ENCODE results near the gene PLGRKT.
"Not testable (repeated sequence)": the region's sequence is repeated elsewhere in the genome, so short reads cannot be mapped to it uniquely, and the experiment has no call there.

DNA sequence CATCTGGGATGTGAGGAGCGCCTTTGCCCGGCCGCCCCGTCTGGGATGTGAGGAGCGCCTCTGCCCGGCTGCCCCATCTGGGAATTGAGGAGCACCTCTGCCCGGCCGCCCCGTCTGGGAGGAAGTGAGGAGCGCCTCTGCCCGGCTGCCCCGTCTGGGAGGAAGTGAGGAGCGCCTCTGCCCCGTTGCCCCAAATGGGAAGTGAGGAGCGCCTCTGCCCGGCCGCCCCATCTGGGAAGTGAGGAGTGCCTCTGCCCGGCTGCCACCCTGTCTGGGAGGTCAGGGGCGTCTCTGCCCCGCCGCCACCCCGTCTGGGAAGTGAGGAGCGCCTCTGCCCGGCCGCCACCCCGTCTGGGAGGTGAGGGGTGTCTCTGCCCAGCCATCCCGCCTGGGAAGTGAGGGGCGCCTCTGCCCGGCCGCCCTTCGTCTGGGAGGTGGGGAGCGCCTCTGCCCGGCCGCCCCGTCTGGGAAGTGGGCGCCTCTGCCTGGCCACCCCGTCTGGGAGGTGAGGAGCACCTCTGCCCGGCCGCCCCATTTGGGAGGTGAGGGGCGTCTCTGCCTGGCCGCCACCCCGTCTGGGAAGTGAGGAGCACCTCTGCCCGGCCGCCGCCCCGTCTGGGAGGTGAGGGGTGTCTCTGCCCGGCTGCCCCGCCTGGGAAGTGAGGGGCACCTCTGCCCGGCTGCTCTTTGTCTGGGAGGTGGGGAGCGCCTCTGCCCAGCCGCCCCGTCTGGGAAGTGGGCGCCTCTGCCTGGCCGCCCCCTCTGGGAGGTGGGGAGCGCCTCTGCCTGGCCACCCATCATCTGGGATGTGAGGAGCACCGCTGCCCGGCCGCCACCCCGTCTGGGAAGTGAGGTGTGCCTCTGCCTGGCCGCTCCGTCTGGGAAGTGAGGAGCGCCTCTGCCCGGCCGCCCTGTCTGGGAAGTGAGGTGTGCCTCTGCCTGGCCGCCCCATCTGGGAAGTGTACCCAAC lies 3.6 kb downstream of the PLGRKT start:
- TF ChIP-seq, protein P1, sequence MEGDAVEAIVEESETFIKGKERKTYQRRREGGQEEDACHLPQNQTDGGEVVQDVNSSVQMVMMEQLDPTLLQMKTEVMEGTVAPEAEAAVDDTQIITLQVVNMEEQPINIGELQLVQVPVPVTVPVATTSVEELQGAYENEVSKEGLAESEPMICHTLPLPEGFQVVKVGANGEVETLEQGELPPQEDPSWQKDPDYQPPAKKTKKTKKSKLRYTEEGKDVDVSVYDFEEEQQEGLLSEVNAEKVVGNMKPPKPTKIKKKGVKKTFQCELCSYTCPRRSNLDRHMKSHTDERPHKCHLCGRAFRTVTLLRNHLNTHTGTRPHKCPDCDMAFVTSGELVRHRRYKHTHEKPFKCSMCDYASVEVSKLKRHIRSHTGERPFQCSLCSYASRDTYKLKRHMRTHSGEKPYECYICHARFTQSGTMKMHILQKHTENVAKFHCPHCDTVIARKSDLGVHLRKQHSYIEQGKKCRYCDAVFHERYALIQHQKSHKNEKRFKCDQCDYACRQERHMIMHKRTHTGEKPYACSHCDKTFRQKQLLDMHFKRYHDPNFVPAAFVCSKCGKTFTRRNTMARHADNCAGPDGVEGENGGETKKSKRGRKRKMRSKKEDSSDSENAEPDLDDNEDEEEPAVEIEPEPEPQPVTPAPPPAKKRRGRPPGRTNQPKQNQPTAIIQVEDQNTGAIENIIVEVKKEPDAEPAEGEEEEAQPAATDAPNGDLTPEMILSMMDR (IDR thresholded peaks at IDR 0.05) = not testable (repeated sequence)
- not testable (repeated sequence) for TF ChIP-seq POLR2A (IDR thresholded peaks at IDR 0.05)

Measured in body of pancreas (tissue), 4 donors.